HepG2 (cell line): Measurements from ENCODE around the gene ZNF134. TPM values are rescaled to one million over a fixed set of nuclear protein-coding genes. Genes with fewer than 3 reads are reported as not detected.

Source experiments
- AKAP8 ChIP-seq: sonication (generic); formaldehyde crosslinking; IDR thresholded peaks from 2 replicates; pipeline ENCODE4 v1.5.1; 2020; ENCODE audit warnings: mild to moderate bottlenecking, missing genetic modification reagents
- BORCS8-MEF2B ChIP-seq: sonication (generic); formaldehyde crosslinking; IDR thresholded peaks from 2 replicates; pipeline ENCODE4 v1.8.0; 2022; ENCODE audit warnings: mild to moderate bottlenecking, missing genetic modification reagents
- CREB1 ChIP-seq, 2 experiments: fragments of 450-650 bp in 1 of 2; IDR thresholded peaks; 2 replicates each; pipeline ENCODE4 v1.6.1; 2016 to 2017; ENCODE audit warnings: control low read depth in 1 of 2, mild to moderate bottlenecking in 1 of 2, missing compliant biosample characterization in 1 of 2, missing genetic modification characterization in 1 of 2
- NFRKB ChIP-seq: fragments of 450-650 bp; IDR thresholded peaks from 2 replicates; pipeline ENCODE4 v1.6.1; 2017
- PAF1 ChIP-seq: IDR thresholded peaks from 2 replicates; pipeline ENCODE4 v1.6.1; 2016; ENCODE audit warnings: missing genetic modification reagents, missing compliant biosample characterization
- PAX8 ChIP-seq: sonication (generic); formaldehyde crosslinking; IDR thresholded peaks from 2 replicates; pipeline ENCODE4 v1.8.0; 2022; ENCODE audit warnings: mild to moderate bottlenecking, missing genetic modification reagents, borderline replicate concordance
- SALL1 ChIP-seq: sonication (generic); formaldehyde crosslinking; IDR thresholded peaks from 2 replicates; pipeline ENCODE4 v1.8.0; 2022; ENCODE audit warnings: mild to moderate bottlenecking, missing genetic modification reagents
- SOX5 ChIP-seq: IDR thresholded peaks from 2 replicates; pipeline ENCODE4 v1.6.1; 2016; ENCODE audit warnings: borderline replicate concordance
- SP1 ChIP-seq, 2 experiments: fragments of 450-650 bp in 1 of 2; sonication (generic) in 1 of 2; formaldehyde crosslinking in 1 of 2; IDR thresholded peaks; 2 replicates each; pipeline versions ENCODE4 v1.4.0 to v1.6.1; 2016 to 2020; ENCODE audit warnings: missing genetic modification reagents in 1 of 2
- XRCC5 ChIP-seq: fragments of 200-400 bp; formaldehyde crosslinking; optimal IDR thresholded peaks from 2 replicates; pipeline ENCODE3; 2017; ENCODE audit warnings: mild to moderate bottlenecking, low read length
- ZKSCAN5 ChIP-seq: sonication (generic); formaldehyde crosslinking; IDR thresholded peaks from 2 replicates; pipeline ENCODE4 v1.5.1; 2020; ENCODE audit warnings: mild to moderate bottlenecking, missing genetic modification reagents
- ZNF235 ChIP-seq: sonication (generic); formaldehyde crosslinking; IDR thresholded peaks from 2 replicates; pipeline ENCODE4 v1.8.1; 2023; ENCODE audit warnings: mild to moderate bottlenecking, missing genetic modification reagents, borderline replicate concordance
- ZNF343 ChIP-seq: sonication (generic); formaldehyde crosslinking; IDR thresholded peaks from 2 replicates; pipeline ENCODE4 v1.4.0; 2020; ENCODE audit warnings: mild to moderate bottlenecking, missing genetic modification reagents
- ZNF605 ChIP-seq: sonication (generic); formaldehyde crosslinking; IDR thresholded peaks from 2 replicates; pipeline ENCODE4 v1.8.0; 2022; ENCODE audit warnings: mild to moderate bottlenecking, missing genetic modification reagents
- polyA plus RNA-seq, 8 experiments: library from polyadenylated mRNA; depleted of rRNA in 3 of 8; stranded (reverse) in 7 of 8; unstranded in 1 of 8; fragments of >200 nt; fragmentation: Illumina TruSeq in 4 of 8; extraction: Trizol in 4 of 8; gene quantifications; 2 replicates each; pipeline versions ENCODE4 v1.2.1 to v1.2.3, GENCODE V29; 2011 to 2016; ENCODE audit warnings: low read depth in 4 of 8, missing spikeins in 1 of 8, mixed read lengths in 1 of 8; ENCODE audit not compliant: insufficient read depth in 1 of 8
- total RNA-seq, 5 experiments: library from RNA; depleted of rRNA; stranded (reverse); fragments of >200 nt; fragmentation: Illumina TruSeq; extraction: Trizol; gene quantifications; 2 replicates each; pipeline ENCODE4 v1.2.3, GENCODE V29; 2016; ENCODE audit warnings: low read depth in 1 of 5
- TF ChIP-seq, protein P1 (sequence below): sonication (generic); formaldehyde crosslinking; IDR thresholded peaks from 2 replicates; pipeline ENCODE4 v1.4.0; 2020; ENCODE audit warnings: low read depth, mild to moderate bottlenecking, missing genetic modification reagents
- TF ChIP-seq, protein P2 (sequence below): sonication (generic); formaldehyde crosslinking; IDR thresholded peaks from 2 replicates; pipeline ENCODE4 v1.4.0; 2020; ENCODE audit warnings: mild to moderate bottlenecking, low read depth, missing genetic modification reagents
- TF ChIP-seq, protein P3 (sequence below): sonication (generic); formaldehyde crosslinking; IDR thresholded peaks from 2 replicates; pipeline ENCODE4 v1.4.0; 2020; ENCODE audit warnings: low read depth, missing genetic modification reagents
- TF ChIP-seq, protein P4 (sequence below): sonication (generic); formaldehyde crosslinking; IDR thresholded peaks from 2 replicates; pipeline ENCODE4 v1.5.0; 2020; ENCODE audit warnings: missing genetic modification reagents
- TF ChIP-seq, protein P5 (sequence below): sonication (generic); formaldehyde crosslinking; IDR thresholded peaks from 2 replicates; pipeline ENCODE4 v1.5.0; 2020; ENCODE audit warnings: mild to moderate bottlenecking, missing genetic modification reagents
- TF ChIP-seq, protein P6 (sequence below): sonication (generic); formaldehyde crosslinking; IDR thresholded peaks from 2 replicates; pipeline ENCODE4 v1.8.0; 2023; ENCODE audit warnings: mild to moderate bottlenecking, missing genetic modification reagents

ZNF134 gene
- total and polyA plus RNA-seq, 2 of the 13 experiments (the other 11 are each of a cell fraction or from before 2014, with no cell fraction given), result 6.8 to 17.1 TPM

DNA sequence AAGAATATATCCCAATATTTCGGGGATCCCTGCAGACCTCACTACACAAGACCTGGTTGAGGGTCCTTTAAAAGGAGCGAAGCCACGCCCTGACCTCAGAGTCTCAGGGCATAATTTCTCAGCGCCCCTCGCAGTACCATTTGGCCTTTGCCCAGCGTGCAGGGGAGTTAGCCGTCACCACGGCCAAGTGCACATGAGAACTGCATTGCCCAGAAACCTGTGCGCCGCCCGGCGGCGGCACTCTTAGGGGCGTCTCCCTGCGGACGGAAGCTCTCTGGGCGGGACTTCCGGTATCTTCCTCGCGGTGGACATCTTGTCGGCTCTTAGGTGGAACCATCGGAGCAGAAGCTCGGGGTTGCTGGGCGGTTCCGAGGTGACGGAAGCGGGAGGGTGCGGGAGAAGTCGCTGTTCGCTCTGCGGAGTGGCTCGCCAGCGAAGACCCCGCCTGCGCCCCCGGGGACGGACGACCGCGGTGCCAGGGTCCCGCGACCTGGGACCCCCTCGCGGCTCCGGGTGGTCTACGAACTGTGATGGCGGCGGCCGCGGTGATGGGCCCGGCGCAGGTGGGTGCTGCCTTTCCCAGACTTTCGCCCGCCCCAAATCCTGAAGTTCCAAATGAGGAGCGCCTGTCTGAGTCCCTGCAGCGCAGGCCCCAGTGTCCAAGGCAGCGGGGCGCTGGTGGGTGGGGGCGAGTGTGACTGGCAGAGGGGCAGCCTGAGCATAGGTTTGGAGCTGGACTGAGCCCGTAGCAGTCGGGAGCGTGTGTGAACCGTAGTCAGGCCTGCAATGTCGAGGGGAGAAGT is at the start of gene ZNF134 (continued):
- no peak for TF ChIP-seq CREB1 (IDR thresholded peaks at IDR 0.05)
- TF ChIP-seq CREB1 (CRISPR knock-in tag; IDR thresholded peaks at IDR 0.05), result peak; percentile 82
- TF ChIP-seq SP1 (IDR thresholded peaks at IDR 0.05), result no peak
- peak; percentile 66 for TF ChIP-seq SP1 (CRISPR knock-in tag; IDR thresholded peaks at IDR 0.05)
- TF ChIP-seq, protein P1, sequence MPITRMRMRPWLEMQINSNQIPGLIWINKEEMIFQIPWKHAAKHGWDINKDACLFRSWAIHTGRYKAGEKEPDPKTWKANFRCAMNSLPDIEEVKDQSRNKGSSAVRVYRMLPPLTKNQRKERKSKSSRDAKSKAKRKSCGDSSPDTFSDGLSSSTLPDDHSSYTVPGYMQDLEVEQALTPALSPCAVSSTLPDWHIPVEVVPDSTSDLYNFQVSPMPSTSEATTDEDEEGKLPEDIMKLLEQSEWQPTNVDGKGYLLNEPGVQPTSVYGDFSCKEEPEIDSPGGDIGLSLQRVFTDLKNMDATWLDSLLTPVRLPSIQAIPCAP (CRISPR knock-in tag), result no peak
- TF ChIP-seq ZNF235, result peak; percentile 76; the same call in 1 of the 2 replicates
- no peak for TF ChIP-seq ZKSCAN5 (CRISPR knock-in tag)
- TF ChIP-seq, protein P2, sequence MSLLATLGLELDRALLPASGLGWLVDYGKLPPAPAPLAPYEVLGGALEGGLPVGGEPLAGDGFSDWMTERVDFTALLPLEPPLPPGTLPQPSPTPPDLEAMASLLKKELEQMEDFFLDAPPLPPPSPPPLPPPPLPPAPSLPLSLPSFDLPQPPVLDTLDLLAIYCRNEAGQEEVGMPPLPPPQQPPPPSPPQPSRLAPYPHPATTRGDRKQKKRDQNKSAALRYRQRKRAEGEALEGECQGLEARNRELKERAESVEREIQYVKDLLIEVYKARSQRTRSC (CRISPR knock-in tag), result no peak
- peak; percentile 77; the same call in 1 of the 2 replicates for TF ChIP-seq BORCS8-MEF2B
- TF ChIP-seq, protein P3, sequence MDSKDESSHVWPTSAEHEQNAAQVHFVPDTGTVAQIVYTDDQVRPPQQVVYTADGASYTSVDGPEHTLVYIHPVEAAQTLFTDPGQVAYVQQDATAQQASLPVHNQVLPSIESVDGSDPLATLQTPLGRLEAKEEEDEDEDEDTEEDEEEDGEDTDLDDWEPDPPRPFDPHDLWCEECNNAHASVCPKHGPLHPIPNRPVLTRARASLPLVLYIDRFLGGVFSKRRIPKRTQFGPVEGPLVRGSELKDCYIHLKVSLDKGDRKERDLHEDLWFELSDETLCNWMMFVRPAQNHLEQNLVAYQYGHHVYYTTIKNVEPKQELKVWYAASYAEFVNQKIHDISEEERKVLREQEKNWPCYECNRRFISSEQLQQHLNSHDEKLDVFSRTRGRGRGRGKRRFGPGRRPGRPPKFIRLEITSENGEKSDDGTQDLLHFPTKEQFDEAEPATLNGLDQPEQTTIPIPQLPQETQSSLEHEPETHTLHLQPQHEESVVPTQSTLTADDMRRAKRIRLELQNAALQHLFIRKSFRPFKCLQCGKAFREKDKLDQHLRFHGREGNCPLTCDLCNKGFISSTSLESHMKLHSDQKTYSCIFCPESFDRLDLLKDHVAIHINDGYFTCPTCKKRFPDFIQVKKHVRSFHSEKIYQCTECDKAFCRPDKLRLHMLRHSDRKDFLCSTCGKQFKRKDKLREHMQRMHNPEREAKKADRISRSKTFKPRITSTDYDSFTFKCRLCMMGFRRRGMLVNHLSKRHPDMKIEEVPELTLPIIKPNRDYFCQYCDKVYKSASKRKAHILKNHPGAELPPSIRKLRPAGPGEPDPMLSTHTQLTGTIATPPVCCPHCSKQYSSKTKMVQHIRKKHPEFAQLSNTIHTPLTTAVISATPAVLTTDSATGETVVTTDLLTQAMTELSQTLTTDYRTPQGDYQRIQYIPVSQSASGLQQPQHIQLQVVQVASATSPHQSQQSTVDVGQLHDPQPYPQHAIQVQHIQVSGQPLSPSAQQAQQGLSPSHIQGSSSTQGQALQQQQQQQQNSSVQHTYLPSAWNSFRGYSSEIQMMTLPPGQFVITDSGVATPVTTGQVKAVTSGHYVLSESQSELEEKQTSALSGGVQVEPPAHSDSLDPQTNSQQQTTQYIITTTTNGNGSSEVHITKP (CRISPR knock-in tag), result no peak; the same call in 1 of the 2 replicates
- peak; percentile 59; the same call in 1 of the 2 replicates for TF ChIP-seq ZNF605 (CRISPR knock-in tag)
- TF ChIP-seq XRCC5, result peak; percentile 34
- TF ChIP-seq ZNF343 (CRISPR knock-in tag), result peak; percentile 87; the same call in 1 of the 2 replicates
- TF ChIP-seq, protein P4, sequence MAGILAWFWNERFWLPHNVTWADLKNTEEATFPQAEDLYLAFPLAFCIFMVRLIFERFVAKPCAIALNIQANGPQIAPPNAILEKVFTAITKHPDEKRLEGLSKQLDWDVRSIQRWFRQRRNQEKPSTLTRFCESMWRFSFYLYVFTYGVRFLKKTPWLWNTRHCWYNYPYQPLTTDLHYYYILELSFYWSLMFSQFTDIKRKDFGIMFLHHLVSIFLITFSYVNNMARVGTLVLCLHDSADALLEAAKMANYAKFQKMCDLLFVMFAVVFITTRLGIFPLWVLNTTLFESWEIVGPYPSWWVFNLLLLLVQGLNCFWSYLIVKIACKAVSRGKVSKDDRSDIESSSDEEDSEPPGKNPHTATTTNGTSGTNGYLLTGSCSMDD (CRISPR knock-in tag), result no peak
- TF ChIP-seq PAF1, result no peak
- TF ChIP-seq, protein P5, sequence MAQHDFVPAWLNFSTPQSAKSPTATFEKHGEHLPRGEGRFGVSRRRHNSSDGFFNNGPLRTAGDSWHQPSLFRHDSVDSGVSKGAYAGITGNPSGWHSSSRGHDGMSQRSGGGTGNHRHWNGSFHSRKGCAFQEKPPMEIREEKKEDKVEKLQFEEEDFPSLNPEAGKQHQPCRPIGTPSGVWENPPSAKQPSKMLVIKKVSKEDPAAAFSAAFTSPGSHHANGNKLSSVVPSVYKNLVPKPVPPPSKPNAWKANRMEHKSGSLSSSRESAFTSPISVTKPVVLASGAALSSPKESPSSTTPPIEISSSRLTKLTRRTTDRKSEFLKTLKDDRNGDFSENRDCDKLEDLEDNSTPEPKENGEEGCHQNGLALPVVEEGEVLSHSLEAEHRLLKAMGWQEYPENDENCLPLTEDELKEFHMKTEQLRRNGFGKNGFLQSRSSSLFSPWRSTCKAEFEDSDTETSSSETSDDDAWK (CRISPR knock-in tag), result no peak
- TF ChIP-seq SALL1 (CRISPR knock-in tag), result peak; percentile 59
- peak; percentile 54; the same call in 1 of the 2 replicates for TF ChIP-seq NFRKB
- TF ChIP-seq PAX8, result peak; percentile 42; the same call in 1 of the 2 replicates
- TF ChIP-seq AKAP8 (CRISPR knock-in tag), result peak; percentile 74; the same call in 1 of the 2 replicates
- TF ChIP-seq, protein P6, sequence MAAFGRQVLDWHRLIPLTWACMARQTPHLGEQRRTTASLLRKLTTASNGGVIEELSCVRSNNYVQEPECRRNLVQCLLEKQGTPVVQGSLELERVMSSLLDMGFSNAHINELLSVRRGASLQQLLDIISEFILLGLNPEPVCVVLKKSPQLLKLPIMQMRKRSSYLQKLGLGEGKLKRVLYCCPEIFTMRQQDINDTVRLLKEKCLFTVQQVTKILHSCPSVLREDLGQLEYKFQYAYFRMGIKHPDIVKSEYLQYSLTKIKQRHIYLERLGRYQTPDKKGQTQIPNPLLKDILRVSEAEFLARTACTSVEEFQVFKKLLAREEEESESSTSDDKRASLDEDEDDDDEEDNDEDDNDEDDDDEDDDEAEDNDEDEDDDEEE, result peak; percentile 14
- no peak for TF ChIP-seq SOX5 (CRISPR knock-in tag)
